GM19025 (cell line): ENCODE data around the gene TNK2.
A peak's percentile ranks its signal among the peaks of the same experiment; 100 is the strongest.

ENCODE experiments used
- ATAC-seq: cut with Tn5 transposase; IDR thresholded peaks from one replicate; pipeline ENCODE4 v1.9.1; 2021; ENCODE audit warnings: mild to moderate bottlenecking, low read depth, moderate library complexity; ENCODE audit not compliant: unreplicated experiment

The TNK2 gene

DNA sequence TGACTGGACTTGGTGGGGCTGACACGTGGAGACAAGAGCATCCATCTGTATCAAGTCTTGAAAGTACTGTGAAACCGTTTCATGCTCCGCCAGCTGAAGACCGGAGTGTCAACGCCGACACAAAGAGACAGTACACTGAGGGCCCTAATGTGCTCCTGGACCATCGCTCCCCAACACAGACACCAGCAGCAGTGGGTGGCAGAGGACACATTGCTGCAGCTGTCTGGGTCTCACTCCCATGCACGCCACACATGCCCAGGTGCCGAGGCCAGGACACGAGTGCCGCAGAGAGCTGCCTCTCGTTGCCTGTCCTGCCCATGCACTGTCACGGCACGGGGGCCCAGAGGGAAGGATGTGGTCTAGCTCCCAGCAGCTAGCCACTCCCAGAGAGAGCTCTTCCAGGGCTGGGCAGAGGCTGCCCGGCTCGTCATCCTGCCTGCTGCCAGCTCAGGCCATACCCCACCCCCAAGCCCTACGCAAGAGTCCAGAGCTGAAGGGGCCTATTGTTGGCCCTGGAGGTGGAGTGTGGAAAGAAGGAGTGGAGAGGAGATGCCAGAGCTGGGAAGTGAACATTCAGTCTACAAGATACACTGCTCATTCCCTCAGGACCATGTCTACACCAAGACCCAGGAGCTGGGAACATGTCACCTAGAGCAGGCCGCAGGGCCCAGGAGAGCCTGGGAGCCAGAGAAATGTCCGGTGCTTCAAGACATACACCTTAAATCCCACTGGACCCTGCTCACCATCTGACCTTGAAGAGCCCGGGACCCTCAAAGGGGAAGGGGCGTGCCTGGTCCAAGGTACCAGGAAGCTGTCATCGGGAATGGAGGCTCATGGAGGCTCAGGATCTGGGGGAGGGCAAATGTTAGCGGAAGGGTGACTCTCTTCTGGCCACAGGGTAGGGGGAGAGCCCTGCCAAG, 7.7 kb downstream of the TNK2 start:
- peak; percentile 48 for ATAC-seq

DNA sequence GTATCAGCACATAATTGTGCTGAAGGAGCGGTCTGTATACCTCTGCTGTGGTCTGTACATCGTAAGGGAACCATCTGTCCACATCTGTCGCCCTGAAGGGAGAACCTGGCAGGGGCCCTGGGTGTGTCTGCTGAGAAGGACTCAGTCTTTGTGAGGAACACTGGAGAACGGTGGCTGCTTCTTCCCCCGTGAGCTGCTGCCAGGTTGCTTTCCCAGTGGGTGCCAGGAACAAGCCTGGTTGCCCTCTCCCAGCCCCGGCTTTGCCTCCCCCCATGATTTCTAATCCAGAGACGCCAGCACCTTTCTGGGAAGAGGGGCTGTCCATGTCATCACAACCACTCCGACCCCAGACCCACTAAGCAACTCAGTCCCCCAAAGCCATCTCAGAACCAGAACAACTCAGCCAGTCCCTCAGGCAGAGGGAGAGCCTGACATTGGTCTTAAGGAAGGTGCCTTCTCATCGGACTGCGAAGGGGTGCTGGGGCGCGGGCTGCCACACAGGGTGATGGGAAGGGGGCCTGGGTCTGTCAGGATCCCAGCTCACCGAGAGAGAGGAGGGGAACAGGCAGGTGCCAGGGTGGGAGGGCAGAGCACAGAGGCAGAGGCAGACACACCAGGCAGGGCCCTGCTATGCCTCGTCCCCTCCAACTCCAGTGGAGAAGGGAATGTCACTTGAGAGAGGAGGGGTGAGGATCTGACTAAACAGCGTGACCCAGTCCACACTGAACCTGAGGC, 8.5 kb downstream of the TNK2 start:
- ATAC-seq: no peak

DNA sequence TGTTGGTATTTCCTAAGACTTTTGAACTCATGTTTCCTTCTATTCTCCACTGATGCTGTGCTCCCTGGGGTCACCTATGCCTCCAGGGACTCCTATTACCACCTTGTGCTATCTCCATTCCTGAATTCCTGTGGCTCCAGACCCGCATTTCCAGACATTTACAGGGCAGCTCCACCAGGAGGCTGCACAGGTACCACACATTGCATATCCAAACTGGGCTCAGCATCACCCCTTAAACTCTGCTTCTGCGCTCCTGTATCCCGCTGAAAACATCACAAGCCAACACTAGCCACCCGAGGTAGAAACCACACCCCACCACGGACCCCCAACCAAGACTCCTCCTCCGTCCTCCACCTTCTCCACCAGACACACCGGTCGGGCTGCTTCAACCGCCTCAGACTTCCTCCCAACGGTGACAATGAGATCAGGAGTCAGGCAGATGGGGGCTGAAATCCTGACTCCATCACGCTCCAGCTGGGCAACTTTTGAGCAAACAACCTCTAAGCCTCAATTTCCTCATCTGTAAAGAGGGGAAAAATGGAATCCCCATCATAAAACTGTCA, 10.4 kb downstream of the TNK2 start:
- no peak for ATAC-seq

DNA sequence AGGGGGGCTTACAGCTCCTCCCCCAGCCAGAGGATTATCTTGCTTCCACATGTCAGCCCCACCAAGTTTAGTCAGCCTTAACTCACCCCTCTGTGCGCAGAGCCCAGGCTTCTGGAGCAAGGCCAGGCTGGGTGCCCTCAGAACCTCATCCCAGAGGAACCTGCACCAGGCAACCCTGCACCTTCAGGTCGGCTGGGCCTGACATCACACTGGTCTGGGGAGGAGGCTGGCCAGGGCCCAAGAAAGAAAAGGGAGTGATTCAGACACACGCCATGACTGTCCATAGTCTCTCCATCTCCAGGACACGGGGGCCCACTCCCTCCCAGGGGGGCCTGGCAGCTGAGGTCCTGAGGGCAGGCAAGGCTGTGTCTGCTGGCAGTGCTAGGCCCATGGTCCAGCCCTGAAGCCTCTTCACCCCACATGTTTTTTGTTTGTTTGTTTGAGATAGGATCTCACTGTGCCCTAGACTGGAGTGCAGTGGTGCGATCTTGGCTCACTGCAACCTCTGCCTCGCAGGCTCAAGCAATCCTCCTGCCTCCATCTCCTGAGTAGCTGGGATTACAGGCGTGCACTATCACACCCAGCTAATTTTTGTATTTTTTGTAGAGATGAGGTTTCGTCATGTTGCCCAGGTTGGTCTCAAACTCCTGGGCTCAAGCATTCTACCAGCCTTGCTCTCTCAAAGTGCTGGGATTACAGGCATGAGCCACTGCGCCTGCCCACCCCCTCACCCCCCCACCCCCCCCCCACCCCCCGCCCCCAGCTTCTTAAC, 11.1 kb downstream of the TNK2 start:
- ATAC-seq: no peak

DNA sequence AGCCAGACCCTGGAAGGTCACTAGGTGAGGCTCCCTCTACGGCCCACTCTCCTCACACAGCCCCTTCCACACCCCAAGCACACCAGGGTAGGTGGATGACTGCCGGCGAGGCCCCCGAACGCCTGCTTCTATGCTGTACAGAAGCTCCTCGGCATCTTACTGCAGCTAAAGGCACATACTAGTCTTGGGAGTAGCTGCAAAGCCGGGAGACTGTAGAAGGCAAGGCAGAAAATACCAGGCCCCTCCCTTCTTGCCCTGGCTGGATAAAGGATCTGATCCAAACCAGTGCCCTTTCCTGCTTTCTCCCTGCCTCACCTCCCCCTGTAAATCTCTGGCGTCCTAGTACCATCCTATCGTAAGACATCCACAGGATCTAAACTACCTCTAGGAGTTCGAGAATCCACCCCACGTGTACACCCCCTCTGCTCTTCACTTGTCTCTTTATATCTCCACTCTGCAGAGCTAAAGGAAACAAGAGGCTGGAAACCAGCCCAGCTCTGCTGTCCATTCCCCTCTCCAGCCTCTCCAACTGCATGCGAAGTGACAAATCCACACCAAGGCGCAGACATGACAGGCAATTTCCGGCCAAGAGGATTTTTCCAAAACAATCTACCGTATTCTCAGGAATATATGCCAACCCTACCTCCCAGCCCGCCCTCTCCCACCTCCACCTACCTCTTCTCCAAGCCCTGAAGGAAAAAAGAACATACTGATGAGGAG, 11.8 kb downstream of the TNK2 start:
- no peak for ATAC-seq

DNA sequence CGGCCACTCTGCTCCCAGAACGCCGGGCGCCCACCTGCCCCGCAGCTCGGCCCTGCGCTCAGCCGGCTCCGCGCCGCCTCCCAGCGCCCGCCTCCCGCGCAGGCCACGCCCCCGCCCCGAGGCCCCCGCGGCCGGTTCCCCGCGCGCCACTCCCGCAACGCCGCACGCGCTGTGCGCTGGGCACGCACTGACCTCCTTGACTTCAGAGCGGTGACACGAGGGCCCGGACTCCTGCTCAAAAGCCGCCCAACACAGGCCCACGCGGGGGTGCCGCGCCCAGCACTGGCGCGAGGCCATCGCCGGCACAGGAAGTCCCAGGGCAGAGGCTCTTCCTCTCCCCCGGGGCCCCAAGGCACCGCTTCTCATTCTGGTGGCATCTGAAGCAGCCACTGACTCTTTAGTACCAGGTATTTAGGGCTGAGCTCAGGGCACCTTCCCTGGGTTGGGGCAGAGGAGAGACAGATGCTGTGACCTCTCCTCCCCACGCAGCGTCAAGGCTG, 12.4 kb downstream of the TNK2 start:
- peak; percentile 45 for ATAC-seq

DNA sequence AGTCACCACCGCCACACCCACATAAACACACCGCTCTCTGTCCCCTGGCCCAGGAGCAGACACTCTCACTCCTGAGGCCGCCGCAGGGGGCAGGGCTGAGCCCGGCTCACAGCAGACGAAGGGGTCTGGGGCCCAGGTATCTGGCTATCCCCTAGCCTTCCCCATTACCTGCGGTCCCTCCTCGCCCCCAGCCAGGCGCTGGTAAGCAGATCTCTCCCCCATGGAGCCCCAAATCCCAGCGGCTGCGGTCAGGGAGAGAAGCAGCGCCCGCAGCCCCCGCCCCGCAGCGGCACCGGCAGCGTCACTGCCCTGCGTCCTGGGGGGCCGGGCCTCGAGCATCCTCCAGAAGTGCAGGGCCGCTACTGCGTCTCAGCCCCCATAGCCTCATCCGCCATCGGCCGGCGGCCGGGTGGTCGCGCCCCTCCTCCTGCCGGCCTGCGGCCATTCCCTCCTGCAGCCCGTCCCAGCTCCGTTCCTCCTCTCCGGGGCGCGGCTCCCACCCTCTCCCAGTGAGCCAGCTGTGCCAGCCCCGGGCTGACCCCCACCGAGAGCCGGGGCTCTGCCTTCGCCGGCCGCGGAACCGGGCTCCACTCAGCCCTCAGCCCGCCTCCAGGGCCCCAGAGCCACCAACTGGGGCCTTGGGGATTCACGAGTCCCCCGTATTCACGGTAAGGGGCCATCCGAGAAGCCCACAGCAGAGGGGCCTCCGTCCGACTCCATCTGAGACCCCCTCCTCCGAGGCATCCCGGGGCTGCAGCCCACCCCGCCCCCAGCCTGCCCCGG, 13.1 kb downstream of the TNK2 start:
- ATAC-seq: peak; percentile 53

DNA sequence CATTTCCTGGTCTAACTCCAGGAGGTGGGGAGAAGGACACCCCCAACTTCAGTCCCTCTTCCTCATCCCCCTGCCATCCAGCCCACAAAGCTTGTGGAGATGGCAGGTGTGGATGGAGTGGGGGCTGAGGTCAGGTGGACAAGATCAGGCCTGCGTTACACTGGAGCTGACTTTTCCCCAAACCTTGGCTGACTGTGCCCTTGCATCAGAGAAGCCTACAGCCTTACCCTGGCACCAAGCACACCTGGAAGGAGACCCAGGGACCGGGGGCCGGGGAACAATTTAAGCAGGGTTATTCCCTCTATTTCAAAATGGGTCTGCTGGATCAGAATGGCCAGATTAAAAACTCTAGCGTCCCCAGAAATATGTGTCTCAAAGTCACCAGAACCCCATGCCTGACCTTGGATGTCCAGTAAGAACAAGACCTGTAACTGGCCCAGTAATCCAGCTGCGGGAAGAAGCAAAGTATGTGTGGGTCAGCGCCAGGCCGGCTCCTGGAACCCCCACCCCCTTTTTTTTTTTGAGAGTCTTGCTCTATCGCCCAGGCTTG, 14.4 kb downstream of the TNK2 start:
- ATAC-seq: no peak

DNA sequence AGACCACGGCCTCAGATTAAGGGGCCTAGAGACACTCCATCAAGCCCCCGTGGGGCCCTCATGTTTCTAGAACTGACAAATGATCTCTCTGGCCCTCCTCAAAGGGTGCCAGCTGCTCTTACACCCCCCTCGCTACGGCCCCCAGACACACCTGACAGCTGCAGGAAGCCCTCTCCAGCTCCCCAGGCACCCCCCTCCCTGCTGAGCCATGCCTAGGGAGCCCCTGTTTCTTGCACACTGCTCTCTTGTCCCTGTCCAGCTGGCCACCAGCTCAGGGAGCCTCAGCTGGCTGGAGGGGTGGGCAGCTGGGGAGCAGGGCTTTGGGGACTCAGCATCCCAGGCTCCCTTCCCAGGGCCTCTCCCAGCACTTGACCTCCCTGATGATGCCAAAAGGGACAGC, 14.8 kb downstream of the TNK2 start:
- ATAC-seq: no peak

DNA sequence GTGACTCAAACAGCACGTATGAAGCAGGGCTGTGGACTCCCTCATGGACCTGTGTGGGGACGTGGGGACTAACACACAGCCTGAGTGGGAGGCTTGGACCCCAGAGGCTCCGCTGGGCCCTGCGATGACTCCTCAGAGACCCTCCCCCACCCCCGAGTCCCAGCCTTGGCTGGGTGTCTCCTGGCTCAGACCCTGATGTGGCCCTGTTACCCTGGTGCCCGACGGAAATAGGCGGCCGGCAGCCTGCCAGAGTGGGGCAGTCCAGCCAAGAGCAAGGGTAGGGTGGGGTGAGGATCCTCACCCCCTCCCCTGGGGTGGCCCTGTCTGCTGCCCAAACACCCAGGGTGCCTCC, 15.3 kb downstream of the TNK2 start:
- ATAC-seq: no peak

DNA sequence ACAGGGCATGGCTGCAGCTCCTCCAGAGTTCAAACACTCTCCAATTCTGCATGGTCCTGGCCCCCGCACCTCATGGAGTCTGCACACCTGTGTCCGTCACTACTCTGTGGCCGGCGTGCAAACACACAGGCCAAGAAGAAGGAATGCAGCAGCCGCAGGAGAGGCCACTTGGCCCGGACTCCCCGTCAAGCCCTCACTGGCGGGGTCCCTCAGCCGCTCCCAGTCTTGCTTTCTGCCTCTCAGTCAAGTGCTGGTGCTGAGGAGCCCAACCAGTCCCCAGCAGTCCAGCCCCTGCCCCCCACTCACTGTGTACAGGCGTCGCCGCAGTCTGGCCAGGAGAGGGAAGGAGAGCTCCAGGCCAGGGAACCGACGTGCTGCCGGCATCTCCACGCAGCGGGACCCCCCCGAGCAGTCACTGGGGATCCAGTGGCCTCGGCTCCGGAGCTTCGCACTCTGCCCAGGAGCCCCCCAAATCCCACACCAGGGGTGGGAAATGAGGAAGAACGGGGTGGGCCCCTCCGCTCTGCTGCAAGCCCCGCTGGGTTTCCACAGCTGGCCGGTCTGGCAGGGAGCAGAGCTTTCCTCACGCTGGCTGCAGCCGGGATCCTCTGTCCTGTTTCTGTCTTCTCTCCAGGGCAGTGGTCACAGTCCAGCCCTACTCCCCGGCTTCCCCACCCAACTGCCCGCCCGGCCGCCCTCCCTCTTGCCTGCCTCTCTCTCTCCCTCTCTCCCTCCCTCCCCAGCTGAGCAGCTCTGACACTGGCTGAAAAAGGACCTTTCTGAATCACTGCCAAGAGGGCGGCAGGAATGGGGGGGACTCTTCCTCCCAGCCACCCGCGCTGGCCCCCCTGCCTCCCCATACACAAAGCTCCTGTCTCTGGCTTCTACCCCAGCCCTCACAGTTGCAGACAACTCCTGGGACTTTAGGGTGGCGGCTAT, 16.0 kb downstream of the TNK2 start:
- no peak for ATAC-seq

DNA sequence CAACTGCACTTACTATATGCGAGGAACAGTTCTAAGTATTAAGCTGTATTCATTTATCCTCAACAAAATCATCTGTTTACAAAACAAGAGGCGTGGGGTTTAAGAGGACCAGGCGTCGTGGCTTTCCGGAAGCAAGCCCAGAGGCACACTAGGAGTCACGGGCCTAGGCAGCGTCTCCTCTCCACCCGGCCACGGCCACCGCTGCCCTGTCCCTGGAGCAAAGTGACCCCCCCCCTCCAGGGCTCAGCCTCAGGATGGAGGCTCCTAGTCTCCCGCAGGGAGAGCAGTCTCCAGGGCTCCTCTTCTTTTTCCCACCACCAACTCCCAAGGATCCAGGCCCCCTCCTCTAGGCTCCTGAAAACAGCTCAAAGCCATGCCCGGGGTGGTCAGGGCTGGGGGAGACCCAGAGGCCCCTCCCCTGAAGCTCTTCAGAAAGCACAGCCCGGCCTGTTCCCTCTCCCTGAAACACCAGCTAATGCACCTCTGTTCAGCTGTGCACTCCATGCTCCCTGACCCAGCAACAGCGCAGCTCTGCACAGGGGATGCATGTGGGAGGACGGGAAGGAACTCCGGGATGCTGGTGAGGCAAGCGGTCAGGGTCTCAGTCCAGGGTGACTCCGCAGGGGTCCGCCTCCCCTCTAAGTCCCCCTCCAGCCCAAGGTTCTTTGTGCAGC, 16.8 kb downstream of the TNK2 start:
- ATAC-seq: no peak

DNA sequence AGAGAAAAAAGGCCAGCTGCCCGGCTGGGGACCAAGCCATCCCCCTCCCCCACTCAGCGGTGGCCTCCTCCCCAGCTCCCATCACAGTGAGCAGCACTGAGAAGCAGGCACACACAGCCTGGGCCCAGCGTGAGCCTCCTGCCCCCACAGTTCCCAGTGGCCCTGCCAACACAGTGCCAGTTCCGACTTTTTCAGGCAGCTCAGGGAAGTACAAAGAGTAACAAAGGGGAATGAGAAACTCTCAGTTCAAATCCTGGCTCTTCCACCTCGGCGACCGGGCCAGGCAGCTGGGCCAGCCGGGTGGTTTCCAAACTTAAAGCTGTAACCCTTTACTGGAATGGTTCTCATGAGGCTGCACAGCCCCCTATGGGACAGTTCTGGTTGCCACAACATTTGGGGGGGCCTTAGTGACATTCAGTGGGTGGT, 18.5 kb downstream of the TNK2 start:
- no peak for ATAC-seq

DNA sequence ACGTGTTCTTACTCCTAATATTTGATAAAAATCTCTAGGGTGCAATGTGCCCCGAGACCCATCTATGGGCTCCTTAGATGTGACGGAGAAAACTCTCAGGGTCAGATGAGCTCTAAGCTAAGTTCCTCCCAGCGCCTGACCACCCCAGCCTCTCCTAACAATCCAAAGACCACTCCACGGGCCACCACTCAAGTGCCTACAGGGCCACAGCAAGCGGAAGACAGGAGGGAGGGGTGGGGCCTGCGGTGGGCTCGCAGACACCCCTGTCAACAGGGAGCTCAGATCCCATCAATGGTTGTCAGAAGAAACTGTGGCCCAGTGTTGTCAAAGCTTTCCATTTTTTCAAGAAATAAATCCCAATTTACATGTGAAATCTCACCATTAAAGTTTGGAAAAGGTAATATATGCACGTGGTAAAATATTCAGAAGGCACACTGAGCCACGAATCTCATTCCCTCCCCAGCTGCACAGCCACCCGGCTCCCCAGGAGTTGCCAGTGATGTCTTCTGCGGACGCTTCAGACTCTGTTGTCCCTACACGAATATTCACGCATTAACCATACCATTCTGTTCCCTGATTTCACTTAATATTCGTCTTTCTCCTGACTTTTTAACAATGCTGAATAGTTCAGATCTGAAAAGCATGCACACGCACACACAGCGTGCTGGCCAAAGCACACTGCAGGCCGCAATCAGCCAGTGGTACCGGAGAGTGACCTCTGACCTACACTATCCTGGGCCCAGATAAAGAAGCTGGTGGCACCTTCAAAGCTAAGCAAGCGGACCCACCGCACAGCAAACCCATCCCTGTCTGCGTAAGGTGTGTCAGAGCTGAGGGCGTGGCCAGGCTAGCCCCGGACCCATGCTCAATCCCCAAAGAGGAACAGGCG, 19.1 kb downstream of the TNK2 start:
- no peak for ATAC-seq

DNA sequence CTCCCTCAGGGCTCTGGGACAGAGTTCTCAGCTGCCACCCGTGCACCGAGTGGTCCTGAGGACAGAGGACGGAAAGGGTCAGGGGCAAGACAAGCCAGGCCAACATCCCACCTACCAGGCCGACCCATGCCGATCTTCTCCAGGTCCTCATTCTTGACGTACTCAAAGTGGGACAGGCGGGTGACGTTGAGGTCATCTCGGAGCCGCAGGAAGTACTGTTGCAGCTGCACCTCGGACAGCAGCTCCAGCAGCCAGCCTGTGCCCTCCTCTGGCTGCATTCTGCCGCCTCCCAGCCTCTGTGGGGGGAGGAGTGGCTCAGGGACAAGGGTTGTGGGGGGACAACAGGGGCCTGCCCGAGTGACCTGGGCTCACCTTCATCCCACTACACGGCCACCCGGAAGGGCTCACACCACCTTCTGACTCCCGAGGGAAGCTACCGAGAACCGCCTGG, 20.0 kb downstream of the TNK2 start:
- ATAC-seq: no peak

DNA sequence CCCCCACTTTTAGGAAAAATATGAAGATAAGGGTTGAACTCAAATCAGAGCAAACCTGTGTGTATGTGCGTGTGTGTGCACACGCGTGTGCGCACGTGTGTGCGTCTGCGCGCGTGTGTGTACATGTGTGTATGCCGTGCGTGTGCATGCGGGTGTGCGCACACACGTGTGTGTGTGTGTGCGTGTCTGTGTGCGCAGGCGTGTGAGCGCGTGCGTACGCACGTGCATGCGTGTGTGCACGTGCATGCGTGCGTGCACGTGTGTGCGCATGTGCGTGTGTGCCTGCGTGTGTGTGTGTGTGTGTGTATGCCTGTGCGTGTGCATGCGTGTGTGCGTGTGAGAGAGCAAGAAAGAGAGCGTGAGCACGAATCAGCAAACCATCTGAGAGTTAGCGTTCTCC, 20.7 kb downstream of the TNK2 start:
- no peak for ATAC-seq
